CD4-positive, alpha-beta T cell treated with Interleukin-12 subunit alpha and Interleukin-12 subunit beta, for 1 hour (primary cell): ENCODE measurements around the gene PAPPA.

ENCODE experiments used
- DNase-seq: peaks from one replicate; pipeline ENCODE4 v3.0.0-alpha.2; 2020

The PAPPA gene

GRCh38 chr9:116153765-116154333 lies at the start of gene PAPPA:
Gene PAPPA (plus strand): TSS chr9:116153791. CDS start chr9:116154173, 382 bp downstream.
- no peak for DNase-seq

- DNase-seq, result no peak
Measured at GRCh38 chr9:116103976-116104820, 49.4 kb upstream of the PAPPA start.

GRCh38 chr9:116112236-116112635 lies 41.4 kb upstream of the PAPPA start:
- DNase-seq, result no peak

GRCh38 chr9:116115761-116116353 lies 37.7 kb upstream of the PAPPA start:
- no peak for DNase-seq

GRCh38 chr9:116116393-116116792 lies 37.2 kb upstream of the PAPPA start:
- DNase-seq, result no peak

- no peak for DNase-seq
Measured at GRCh38 chr9:116123171-116123570, 30.4 kb upstream of the PAPPA start.

- no peak for DNase-seq
Measured at GRCh38 chr9:116124472-116125040, 29.0 kb upstream of the PAPPA start.

GRCh38 chr9:116133163-116133562 lies 20.4 kb upstream of the PAPPA start:
- no peak for DNase-seq

- no peak for DNase-seq
Measured at GRCh38 chr9:116134975-116135374, 18.6 kb upstream of the PAPPA start.

- no peak for DNase-seq
Measured at GRCh38 chr9:116137010-116137409, 16.6 kb upstream of the PAPPA start.

GRCh38 chr9:116137581-116137980 lies 16.0 kb upstream of the PAPPA start:
- no peak for DNase-seq

GRCh38 chr9:116141864-116142561 lies 11.6 kb upstream of the PAPPA start:
- DNase-seq, result no peak

GRCh38 chr9:116142706-116143492 lies 10.7 kb upstream of the PAPPA start:
- DNase-seq, result no peak

- no peak for DNase-seq
Measured at GRCh38 chr9:116144038-116144437, 9.6 kb upstream of the PAPPA start.

- no peak for DNase-seq
Measured at GRCh38 chr9:116144555-116144954, 9.0 kb upstream of the PAPPA start.

GRCh38 chr9:116145036-116145435 lies 8.6 kb upstream of the PAPPA start:
- DNase-seq, result no peak

GRCh38 chr9:116147821-116148220 lies 5.8 kb upstream of the PAPPA start:
- no peak for DNase-seq

GRCh38 chr9:116149844-116150243 lies 3.7 kb upstream of the PAPPA start:
- DNase-seq, result no peak

GRCh38 chr9:116151199-116151598 lies 2.4 kb upstream of the PAPPA start:
- DNase-seq, result no peak

GRCh38 chr9:116151966-116152381 lies 1.6 kb upstream of the PAPPA start:
- DNase-seq, result no peak

GRCh38 chr9:116152390-116152789 lies 1.2 kb upstream of the PAPPA start:
- no peak for DNase-seq
